IMR-90 (cell line): Measurements from ENCODE around the gene USP4. TPM values are rescaled to one million over a fixed set of nuclear protein-coding genes. Genes with fewer than 3 reads are reported as not detected.

Experiments used
- ATAC-seq: fragments of 200-7000 bp; cut with Tn5 transposase; 2 replicates; pipeline ENCODE4 v1.9.1; 2020; ENCODE audit warnings: low read depth, mild to moderate bottlenecking, moderate library complexity
- BruUV-seq: library from RNA; stranded (reverse); fragments of 400-500 nt; replicated peaks from 2 replicates; lab custom pipeline; 2021; lab: Mats Ljungman, UMichigan
- CTCF ChIA-PET: fragments of 300-600 bp; formaldehyde crosslinking; extraction: SDS; loops from one replicate; lab custom pipeline; 2021; ENCODE audit warnings: antibody characterized with exemption; lab: Yijun Ruan, JAX
- POLR2A ChIA-PET: fragments of 300-600 bp; sonication (Branson Sonifier 250); formaldehyde crosslinking; loops from one replicate; lab custom pipeline; 2022; ENCODE audit warnings: antibody characterized with exemption; ENCODE audit not compliant: unreplicated experiment; lab: Charles Lee
- DNase-seq: peaks from one replicate; pipeline ENCODE4 v3.0.0; 2013
- H2AFZ ChIP-seq: replicated peaks from 2 replicates; pipeline ENCODE3; 2013; ENCODE audit warnings: low read length, mild to moderate bottlenecking; ENCODE audit not compliant: poor library complexity
- H2AK5ac ChIP-seq: 2 replicates; pipeline ENCODE4 v1.6.1; 2013; ENCODE audit warnings: low read depth, low read length, inconsistent platforms
- H2AK9ac ChIP-seq: replicated peaks from 2 replicates; pipeline ENCODE3; 2013; ENCODE audit warnings: mild to moderate bottlenecking, low read depth, low read length, moderate library complexity; ENCODE audit not compliant: poor library complexity
- H2BK120ac ChIP-seq: 2 replicates; pipeline ENCODE4 v1.6.1; 2013; ENCODE audit warnings: low read depth, low read length, inconsistent platforms
- H2BK15ac ChIP-seq: 3 replicates; pipeline ENCODE4 v1.6.1; 2013; ENCODE audit warnings: low read depth, low read length, inconsistent platforms
- H2BK20ac ChIP-seq: 2 replicates; pipeline ENCODE4 v1.6.1; 2013; ENCODE audit warnings: low read depth, mild to moderate bottlenecking, inconsistent platforms, low read length, moderate library complexity
- H2BK5ac ChIP-seq: 2 replicates; pipeline ENCODE4 v1.6.1; 2013; ENCODE audit warnings: mild to moderate bottlenecking, low read depth, low read length, inconsistent platforms; ENCODE audit not compliant: poor library complexity, severe bottlenecking
- H3K14ac ChIP-seq: replicated peaks from 2 replicates; pipeline ENCODE4 v1.6.1; 2013; ENCODE audit warnings: low read depth, low read length, inconsistent platforms
- H3K18ac ChIP-seq: 2 replicates; pipeline ENCODE4 v1.6.1; 2013; ENCODE audit warnings: low read depth, low read length, control low read depth
- H3K23ac ChIP-seq: 2 replicates; pipeline ENCODE4 v1.6.1; 2013; ENCODE audit warnings: low read depth, low read length, inconsistent platforms
- H3K27ac ChIP-seq: 2 replicates; pipeline ENCODE4 v1.5.1; 2013; ENCODE audit warnings: mild to moderate bottlenecking, control low read depth, low read length; ENCODE audit not compliant: insufficient read depth
- H3K27me3 ChIP-seq: 2 replicates; pipeline ENCODE4 v1.6.1; 2013; ENCODE audit warnings: low read length; ENCODE audit not compliant: control insufficient read depth, insufficient read depth
- H3K36me3 ChIP-seq: 2 replicates; pipeline ENCODE4 v1.6.1; 2013; ENCODE audit warnings: low read length, mixed read lengths; ENCODE audit not compliant: control insufficient read depth, insufficient read depth
- H3K4ac ChIP-seq: 2 replicates; pipeline ENCODE4 v1.6.1; 2013; ENCODE audit warnings: low read depth, low read length, inconsistent platforms
- H3K4me1 ChIP-seq: 2 replicates; pipeline ENCODE4 v1.6.1; 2013; ENCODE audit warnings: low read length, mixed read lengths; ENCODE audit not compliant: control insufficient read depth, insufficient read depth
- H3K4me2 ChIP-seq: 2 replicates; pipeline ENCODE4 v1.6.1; 2013; ENCODE audit warnings: low read depth, mild to moderate bottlenecking, control low read depth, low read length, moderate library complexity
- H3K4me3 ChIP-seq: 2 replicates; pipeline ENCODE4 v1.5.1; 2013; ENCODE audit warnings: low read depth, mild to moderate bottlenecking, control low read depth, low read length, moderate library complexity; ENCODE audit not compliant: insufficient read depth
- H3K56ac ChIP-seq: 2 replicates; pipeline ENCODE4 v1.6.1; 2013; ENCODE audit warnings: low read length, inconsistent platforms; ENCODE audit not compliant: insufficient read depth; ENCODE audit errors: extremely low read depth
- H3K79me1 ChIP-seq, 2 experiments: 2 replicates each; pipeline ENCODE4 v1.6.1; 2013; ENCODE audit warnings: low read length in 2 of 2, inconsistent platforms in 1 of 2, low read depth in 1 of 2
- H3K9ac ChIP-seq: 2 replicates; pipeline ENCODE4 v1.6.1; 2013; ENCODE audit warnings: low read depth, low read length, control low read depth
- H3K9me1 ChIP-seq: 2 replicates; pipeline ENCODE4 v1.6.1; 2013; ENCODE audit warnings: low read length, inconsistent platforms; ENCODE audit not compliant: insufficient read depth
- H3K9me3 ChIP-seq: 2 replicates; pipeline ENCODE4 v1.6.1; 2013; ENCODE audit warnings: low read length; ENCODE audit not compliant: control insufficient read depth, insufficient read depth
- H4K20me1 ChIP-seq: 2 replicates; pipeline ENCODE4 v1.6.1; 2013; ENCODE audit warnings: low read length, inconsistent platforms; ENCODE audit not compliant: insufficient read depth
- H4K5ac ChIP-seq: 2 replicates; pipeline ENCODE4 v1.6.1; 2013; ENCODE audit warnings: mild to moderate bottlenecking, low read depth, low read length, control low read depth
- H4K8ac ChIP-seq, 2 experiments: 2 replicates each; pipeline ENCODE4 v1.6.1; 2013; ENCODE audit warnings: low read depth in 2 of 2, low read length in 2 of 2, control low read depth in 1 of 2, inconsistent platforms in 1 of 2
- H4K91ac ChIP-seq: 2 replicates; pipeline ENCODE4 v1.6.1; 2013; ENCODE audit warnings: low read depth, low read length, inconsistent platforms; ENCODE audit not compliant: insufficient read depth
- MAZ ChIP-seq: IDR thresholded peaks from 2 replicates; pipeline ENCODE4 v1.6.1; 2012; ENCODE audit warnings: low read depth, mild to moderate bottlenecking, low read length, improper control_type of control experiment, moderate library complexity, borderline replicate concordance
- POLR2A ChIP-seq: IDR thresholded peaks from 2 replicates; pipeline ENCODE4 v1.6.1; 2012; ENCODE audit warnings: mild to moderate bottlenecking, low read depth, low read length
- RFX5 ChIP-seq: IDR thresholded peaks from 2 replicates; pipeline ENCODE4 v1.8.0; 2012; ENCODE audit warnings: low read depth, mild to moderate bottlenecking, low read length, moderate library complexity
- WGBS, 2 experiments: methylation state at CpG; one replicate each; pipeline versions ENCODE4 v1.1.5 to v1.1.7; 2013; ENCODE audit warnings: missing lambda C conversion rate in 2 of 2; ENCODE audit not compliant: insufficient read length in 1 of 2; ENCODE audit errors: extremely low coverage in 2 of 2; 5-methylcytosine and 5-hydroxymethylcytosine counted together
- dilution Hi-C: fragments of 300-500 bp; cut with HindIII; formaldehyde crosslinking; loops from one replicate; pipeline ENCODE4 v1.14.3; 2018; ENCODE audit warnings: low sequenced_read_pairs; ENCODE audit not compliant: unreplicated experiment
- in situ Hi-C: fragments of 300-500 bp; cut with MboI; formaldehyde crosslinking; loops from 3 replicates; pipeline ENCODE4 v1.14.3; 2019; ENCODE audit warnings: low sequenced_read_pairs, inconsistent platforms, mixed read lengths
- intact Hi-C: fragments of 100-400 bp; cut with micrococcal nuclease; formaldehyde crosslinking; loops from 2 replicates; pipeline ENCODE4 v1.10.0; 2022
- polyA plus RNA-seq, 3 experiments: library from polyadenylated mRNA; depleted of rRNA; stranded (reverse); fragments of >200 nt; gene quantifications; 2 replicates each; pipeline ENCODE4 v1.2.3, GENCODE V29; 2012; ENCODE audit warnings: low replicate concordance in 1 of 3
- total RNA-seq: library from RNA; depleted of rRNA; stranded (reverse); fragments of >200 nt; gene quantifications from 2 replicates; pipeline ENCODE4 v1.2.3, GENCODE V29; 2012

USP4 gene
- total and polyA plus RNA-seq, 2 of the 4 experiments (the other 2 are of a cell fraction), result 29.9 to 42.3 TPM

- Histone ChIP-seq H3K36me3 (no peaks in the 10 kb centered on the region), H2BK15ac (no peak overlapping the region), H2AK9ac (no peak overlapping the region), H3K23ac (no peak overlapping the region), H3K56ac (no peak overlapping the region), H3K27me3 (no peaks in the 10 kb centered on the region), H3K9me3 (no peaks in the 10 kb centered on the region), H3K4me1 (no peaks in the 10 kb centered on the region; the same call in 1 of the 2 replicates), H4K20me1 (no peaks in the 10 kb centered on the region), H3K9ac (no peak overlapping the region), H4K8ac (no peak overlapping the region), H3K14ac (no peak overlapping the region), H2BK5ac (no peak overlapping the region), H3K4me2 (no peak overlapping the region), H2BK20ac (no peak overlapping the region), H3K27ac (no peak overlapping the region), H2BK120ac (no peak overlapping the region), H4K5ac (no peak overlapping the region), H3K18ac (no peak overlapping the region), H2AFZ (no peak overlapping the region), H3K9me1 (no peaks in the 10 kb centered on the region), H3K4ac (no peak overlapping the region), H3K79me1 (no peaks in the 10 kb centered on the region), H3K4me3 (no peak overlapping the region), H2AK5ac (no peak overlapping the region), H4K91ac (no peak overlapping the region)
- WGBS, 2 experiments, result no CpG with 5 or more reads among the region's 3 CpGs
- TF ChIP-seq MAZ (no peak), RFX5 (no peak), POLR2A (no peak)
- DNase-seq (no peak), ATAC-seq (no peak)
- BruUV-seq, result no TSS peak
- ChIA-PET CTCF (no interaction called here), POLR2A (no interaction called here)
- in situ Hi-C loops (no loop called here), intact Hi-C loops (no loop called here), dilution Hi-C loops (no loop called here)
Measured at GRCh38 chr3:49257187-49257586, 82.7 kb downstream of the USP4 start.
